H1 (cell line): ENCODE data around the gene SPRED1. TPM values are rescaled to one million over a fixed set of nuclear protein-coding genes. Genes with fewer than 3 reads are reported as not detected.

ENCODE experiments used
- EZH2 ChIP-seq: fragments of 200-600 bp; sonication (generic); IDR thresholded peaks from 2 replicates; pipeline ENCODE4 v1.7.1; 2012; ENCODE audit warnings: low read depth, mild to moderate bottlenecking, moderate library complexity, low read length, inconsistent platforms; ENCODE audit not compliant: severe bottlenecking
- JUN ChIP-seq: IDR thresholded peaks from 2 replicates; pipeline ENCODE4 v1.6.1; 2011; ENCODE audit warnings: low read depth, mild to moderate bottlenecking, improper control_type of control experiment, low read length
- NRF1 ChIP-seq: IDR thresholded peaks from 2 replicates; pipeline ENCODE4 v1.6.1; 2011; ENCODE audit warnings: mild to moderate bottlenecking, low read depth, low read length, improper control_type of control experiment
- SAP30 ChIP-seq: fragments of 300-600 bp; sonication (generic); IDR thresholded peaks from 2 replicates; pipeline ENCODE4 v1.7.1; 2012; ENCODE audit warnings: low read length, moderate library complexity, mild to moderate bottlenecking, inconsistent platforms; ENCODE audit not compliant: insufficient read depth, insufficient replicate concordance
- SP4 ChIP-seq: IDR thresholded peaks from 2 replicates; pipeline ENCODE4 v1.6.1; 2012; ENCODE audit warnings: low read length, inconsistent platforms
- SRF ChIP-seq: IDR thresholded peaks from 2 replicates; pipeline ENCODE4 v1.6.1; 2011; ENCODE audit warnings: mild to moderate bottlenecking, low read depth, low read length, moderate library complexity
- polyA plus RNA-seq, 7 experiments: library from polyadenylated mRNA; depleted of rRNA in 3 of 7; stranded (reverse) in 5 of 7; unstranded in 2 of 7; fragments of >200 nt in 5 of 7; fragments of 200-250 nt in 2 of 7; gene quantifications; 1 replicate in 5 of 7; 2 replicates in 1 of 7; 4 replicates in 1 of 7; pipeline versions ENCODE4 v1.2.1 to v1.2.3, GENCODE V29; 2011 to 2013; ENCODE audit warnings: missing spikeins in 2 of 7, mixed read lengths in 2 of 7
- total RNA-seq: library from RNA; stranded (reverse); fragmentation: NEBNext Ultra II Directional; extraction: Animal tissue kit (Norgen Biotek cat#: 25700); gene quantifications from 2 replicates; pipeline ENCODE4 v1.2.1, GENCODE V29; 2021
- TF ChIP-seq, protein P1 (sequence below): IDR thresholded peaks from 2 replicates; pipeline ENCODE4 v1.6.1; 2011; ENCODE audit warnings: low read length, improper control_type of control experiment

SPRED1 gene
- total and polyA plus RNA-seq, 2 of the 8 experiments (the other 6 are each of a cell fraction or from before 2014, with no cell fraction given), result 5.5 to 30.3 TPM

DNA sequence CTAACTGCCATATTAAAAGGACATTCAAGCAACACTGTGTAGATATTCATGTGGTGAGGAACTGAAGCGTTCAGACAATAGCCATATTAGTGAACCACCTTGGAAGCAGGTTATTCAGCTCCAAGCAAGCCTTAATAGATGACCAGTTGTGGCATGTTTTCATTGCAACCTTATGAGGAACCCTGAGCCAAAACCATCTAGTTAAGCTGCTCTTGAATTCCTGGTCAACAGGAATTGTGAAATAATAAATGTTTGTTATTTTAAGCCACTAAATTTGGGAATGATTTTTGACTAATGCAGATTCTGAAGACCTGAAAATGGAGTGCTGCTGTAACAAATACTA, 73.0 kb downstream of the SPRED1 start (continued):
- no peak for TF ChIP-seq EZH2
- no peak for TF ChIP-seq JUN
- TF ChIP-seq SAP30, result no peak
- TF ChIP-seq SP4, result no peak
- TF ChIP-seq, protein P1, sequence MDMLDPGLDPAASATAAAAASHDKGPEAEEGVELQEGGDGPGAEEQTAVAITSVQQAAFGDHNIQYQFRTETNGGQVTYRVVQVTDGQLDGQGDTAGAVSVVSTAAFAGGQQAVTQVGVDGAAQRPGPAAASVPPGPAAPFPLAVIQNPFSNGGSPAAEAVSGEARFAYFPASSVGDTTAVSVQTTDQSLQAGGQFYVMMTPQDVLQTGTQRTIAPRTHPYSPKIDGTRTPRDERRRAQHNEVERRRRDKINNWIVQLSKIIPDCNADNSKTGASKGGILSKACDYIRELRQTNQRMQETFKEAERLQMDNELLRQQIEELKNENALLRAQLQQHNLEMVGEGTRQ, result no peak
- no peak for TF ChIP-seq NRF1
- TF ChIP-seq SRF, result no peak
